WTC11 (cell line): ENCODE results near the gene PITPNM3. TPM values are rescaled to one million over a fixed set of nuclear protein-coding genes. Genes with fewer than 3 reads are reported as not detected.
A peak's percentile ranks its signal among the peaks of the same experiment; 100 is the strongest.

Experiments
- ATAC-seq: fragments of 200-7000 bp; cut with Tn5 transposase; 2 replicates; pipeline ENCODE4 v1.10.0; 2021; ENCODE audit warnings: mild to moderate bottlenecking, moderate library complexity
- CTCF ChIA-PET: fragments of 300-600 bp; sonication (Branson Sonifier 250); formaldehyde crosslinking; loops from one replicate; lab custom pipeline; 2021; ENCODE audit warnings: antibody characterized with exemption; lab: Charles Lee
- POLR2A ChIA-PET: fragments of 350-600 bp; sonication (Branson Sonifier 250); formaldehyde crosslinking; loops from one replicate; lab custom pipeline; 2021; ENCODE audit warnings: antibody characterized with exemption; lab: Charles Lee
- DNase-seq: peaks from one replicate; pipeline ENCODE4 v3.0.0; 2021; ENCODE audit warnings: low spot score
- H3K27ac Mint-ChIP-seq: 2 replicates; pipeline ENCODE4 v1.8.0; 2021; ENCODE audit warnings: mixed read lengths
- H3K27me3 Mint-ChIP-seq: 2 replicates; pipeline ENCODE4 v1.8.0; 2021; ENCODE audit warnings: low read depth, mild to moderate bottlenecking, moderate library complexity, mixed read lengths
- H3K36me3 Mint-ChIP-seq: 2 replicates; pipeline ENCODE4 v1.8.0; 2021; ENCODE audit warnings: mixed read lengths
- H3K4me1 Mint-ChIP-seq: 2 replicates; pipeline ENCODE4 v1.8.0; 2022; ENCODE audit warnings: mixed read lengths
- H3K4me3 Mint-ChIP-seq: 2 replicates; pipeline ENCODE4 v1.8.0; 2021; ENCODE audit warnings: mild to moderate bottlenecking, moderate library complexity, mixed read lengths
- H3K9me3 Mint-ChIP-seq: 2 replicates; pipeline ENCODE4 v1.8.0; 2021; ENCODE audit warnings: mixed read lengths
- CREB1 ChIP-seq: sonication (generic); formaldehyde crosslinking; IDR thresholded peaks from 2 replicates; pipeline ENCODE4 v1.8.0; 2023; ENCODE audit warnings: mild to moderate bottlenecking, missing genetic modification reagents
- JUN ChIP-seq: sonication (generic); formaldehyde crosslinking; IDR thresholded peaks from 2 replicates; pipeline ENCODE4 v1.8.0; 2023; ENCODE audit warnings: mild to moderate bottlenecking, missing genetic modification reagents
- NFATC4 ChIP-seq: fragments of 250-450 bp; sonication (Bioruptor Pico); IDR thresholded peaks from 2 replicates; pipeline ENCODE4 v1.9.0; 2021; ENCODE audit warnings: mild to moderate bottlenecking
- NFYB ChIP-seq: sonication (generic); formaldehyde crosslinking; conservative IDR thresholded peaks from 2 replicates; pipeline ENCODE4 v1.8.0; 2022; ENCODE audit warnings: low read depth, missing genetic modification reagents
- OVOL2 ChIP-seq: fragments of 250-450 bp; sonication (Bioruptor Pico); IDR thresholded peaks from 2 replicates; pipeline ENCODE4 v1.9.0; 2021; ENCODE audit warnings: mild to moderate bottlenecking, borderline replicate concordance
- PRDM15 ChIP-seq: sonication (generic); formaldehyde crosslinking; IDR thresholded peaks from 2 replicates; pipeline ENCODE4 v1.8.0; 2022; ENCODE audit warnings: missing genetic modification reagents
- RORB ChIP-seq: fragments of 250-450 bp; sonication (Bioruptor Pico); IDR thresholded peaks from 2 replicates; pipeline ENCODE4 v1.9.0; 2021; ENCODE audit warnings: mild to moderate bottlenecking
- ZNF219 ChIP-seq: sonication (generic); formaldehyde crosslinking; IDR thresholded peaks from 2 replicates; pipeline ENCODE4 v1.8.0; 2023; ENCODE audit warnings: missing genetic modification reagents, mild to moderate bottlenecking, borderline replicate concordance
- ZNF263 ChIP-seq: sonication (generic); formaldehyde crosslinking; IDR thresholded peaks from 2 replicates; pipeline ENCODE4 v1.8.1; 2022; ENCODE audit warnings: low read depth, mild to moderate bottlenecking, moderate library complexity, missing genetic modification reagents
- ZNF281 ChIP-seq: sonication (generic); formaldehyde crosslinking; IDR thresholded peaks from 2 replicates; pipeline ENCODE4 v1.8.0; 2023; ENCODE audit warnings: mild to moderate bottlenecking, missing genetic modification reagents
- ZNF416 ChIP-seq: fragments of 250-450 bp; sonication (Bioruptor Pico); IDR thresholded peaks from 2 replicates; pipeline ENCODE4 v1.9.0; 2021; ENCODE audit warnings: mild to moderate bottlenecking, inconsistent platforms
- total RNA-seq: library from RNA; stranded (reverse); gene quantifications from 3 replicates; pipeline ENCODE4 v1.2.3, GENCODE V29; 2021
- TF ChIP-seq, protein P1 (sequence below): sonication (generic); formaldehyde crosslinking; IDR thresholded peaks from 2 replicates; pipeline ENCODE4 v1.8.1; 2022; ENCODE audit warnings: low read depth, mild to moderate bottlenecking, moderate library complexity, missing genetic modification reagents, borderline replicate concordance
- TF ChIP-seq, protein P2 (sequence below): sonication (generic); formaldehyde crosslinking; IDR thresholded peaks from 2 replicates; pipeline ENCODE4 v1.8.1; 2023; ENCODE audit warnings: mild to moderate bottlenecking, missing genetic modification reagents, borderline replicate concordance
- TF ChIP-seq, protein P3 (sequence below): sonication (generic); formaldehyde crosslinking; IDR thresholded peaks from 2 replicates; pipeline ENCODE4 v1.8.1; 2023; ENCODE audit warnings: mild to moderate bottlenecking, moderate library complexity, missing genetic modification reagents

PITPNM3 gene
- total RNA-seq, 1 experiment from 2014 or later, result 2.8 TPM

GRCh38 chr17:6422654-6423241, 133.6 kb downstream of the PITPNM3 start (continued):
- no peak for TF ChIP-seq PRDM15 (CRISPR knock-in tag)
- no peak for TF ChIP-seq OVOL2
- no peak for TF ChIP-seq ZNF219 (CRISPR knock-in tag)
- no peak for TF ChIP-seq ZNF281 (CRISPR knock-in tag)
- no peak for TF ChIP-seq NFYB (CRISPR knock-in tag)
- no peak for TF ChIP-seq NFATC4
- TF ChIP-seq, protein P1, sequence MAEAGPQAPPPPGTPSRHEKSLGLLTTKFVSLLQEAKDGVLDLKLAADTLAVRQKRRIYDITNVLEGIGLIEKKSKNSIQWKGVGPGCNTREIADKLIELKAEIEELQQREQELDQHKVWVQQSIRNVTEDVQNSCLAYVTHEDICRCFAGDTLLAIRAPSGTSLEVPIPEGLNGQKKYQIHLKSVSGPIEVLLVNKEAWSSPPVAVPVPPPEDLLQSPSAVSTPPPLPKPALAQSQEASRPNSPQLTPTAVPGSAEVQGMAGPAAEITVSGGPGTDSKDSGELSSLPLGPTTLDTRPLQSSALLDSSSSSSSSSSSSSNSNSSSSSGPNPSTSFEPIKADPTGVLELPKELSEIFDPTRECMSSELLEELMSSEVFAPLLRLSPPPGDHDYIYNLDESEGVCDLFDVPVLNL (CRISPR knock-in tag), result no peak
- TF ChIP-seq ZNF263 (CRISPR knock-in tag), result no peak
- TF ChIP-seq, protein P2, sequence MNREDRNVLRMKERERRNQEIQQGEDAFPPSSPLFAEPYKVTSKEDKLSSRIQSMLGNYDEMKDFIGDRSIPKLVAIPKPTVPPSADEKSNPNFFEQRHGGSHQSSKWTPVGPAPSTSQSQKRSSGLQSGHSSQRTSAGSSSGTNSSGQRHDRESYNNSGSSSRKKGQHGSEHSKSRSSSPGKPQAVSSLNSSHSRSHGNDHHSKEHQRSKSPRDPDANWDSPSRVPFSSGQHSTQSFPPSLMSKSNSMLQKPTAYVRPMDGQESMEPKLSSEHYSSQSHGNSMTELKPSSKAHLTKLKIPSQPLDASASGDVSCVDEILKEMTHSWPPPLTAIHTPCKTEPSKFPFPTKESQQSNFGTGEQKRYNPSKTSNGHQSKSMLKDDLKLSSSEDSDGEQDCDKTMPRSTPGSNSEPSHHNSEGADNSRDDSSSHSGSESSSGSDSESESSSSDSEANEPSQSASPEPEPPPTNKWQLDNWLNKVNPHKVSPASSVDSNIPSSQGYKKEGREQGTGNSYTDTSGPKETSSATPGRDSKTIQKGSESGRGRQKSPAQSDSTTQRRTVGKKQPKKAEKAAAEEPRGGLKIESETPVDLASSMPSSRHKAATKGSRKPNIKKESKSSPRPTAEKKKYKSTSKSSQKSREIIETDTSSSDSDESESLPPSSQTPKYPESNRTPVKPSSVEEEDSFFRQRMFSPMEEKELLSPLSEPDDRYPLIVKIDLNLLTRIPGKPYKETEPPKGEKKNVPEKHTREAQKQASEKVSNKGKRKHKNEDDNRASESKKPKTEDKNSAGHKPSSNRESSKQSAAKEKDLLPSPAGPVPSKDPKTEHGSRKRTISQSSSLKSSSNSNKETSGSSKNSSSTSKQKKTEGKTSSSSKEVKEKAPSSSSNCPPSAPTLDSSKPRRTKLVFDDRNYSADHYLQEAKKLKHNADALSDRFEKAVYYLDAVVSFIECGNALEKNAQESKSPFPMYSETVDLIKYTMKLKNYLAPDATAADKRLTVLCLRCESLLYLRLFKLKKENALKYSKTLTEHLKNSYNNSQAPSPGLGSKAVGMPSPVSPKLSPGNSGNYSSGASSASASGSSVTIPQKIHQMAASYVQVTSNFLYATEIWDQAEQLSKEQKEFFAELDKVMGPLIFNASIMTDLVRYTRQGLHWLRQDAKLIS (CRISPR knock-in tag), result no peak
- TF ChIP-seq RORB (CRISPR knock-in tag), result no peak
- TF ChIP-seq ZNF416 (CRISPR knock-in tag), result no peak

DNA sequence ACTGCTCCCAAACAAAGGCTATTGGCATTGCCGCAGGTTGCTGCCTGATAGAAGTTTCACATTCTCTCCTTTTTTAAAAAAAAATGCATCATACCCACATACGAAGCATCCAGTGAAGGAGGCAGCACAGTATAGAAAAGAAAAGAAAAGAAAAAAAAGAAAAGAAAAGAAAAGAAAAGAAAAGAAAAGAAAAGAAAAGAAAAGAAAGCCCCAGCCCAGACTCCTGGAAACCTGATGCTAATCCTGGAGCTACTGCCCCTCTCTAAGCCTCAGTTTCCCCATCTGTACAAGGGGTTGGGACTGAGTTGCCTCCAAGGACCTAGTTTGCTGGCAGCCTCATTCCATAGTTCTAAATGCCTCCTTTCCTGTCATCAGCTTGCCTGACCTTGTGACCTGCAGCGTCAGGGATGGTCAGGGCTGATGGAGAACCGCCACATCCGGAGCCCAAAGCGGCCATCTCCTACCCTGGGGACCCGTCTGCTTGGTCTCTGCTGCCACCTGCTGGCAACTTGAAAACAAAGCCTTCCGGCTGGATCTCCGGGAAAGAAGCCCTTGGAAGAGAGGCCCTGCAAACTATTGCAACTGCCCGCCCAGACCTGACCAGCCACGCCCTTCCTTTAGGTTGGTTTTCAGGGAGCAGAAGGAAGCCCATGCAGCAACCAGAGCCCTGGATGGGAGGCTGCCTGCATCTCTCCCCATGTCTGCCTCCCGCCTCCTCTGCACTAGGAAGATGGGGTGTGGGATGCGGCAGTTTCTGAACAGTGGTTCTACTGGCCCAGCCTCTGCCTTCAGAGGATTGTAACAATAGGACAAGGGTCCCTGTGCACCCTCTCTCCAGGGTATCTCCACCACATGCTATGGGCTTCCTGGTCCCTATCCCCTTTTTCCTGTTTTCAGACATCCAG, 134.4 kb downstream of the PITPNM3 start:
- ATAC-seq (peak; percentile 76), DNase-seq (peak; percentile 90)
- CTCF ChIA-PET, result interaction anchor here (0.8 to 2.9 kb wide), 15 partner anchors 9 to 828 kb away, joined by 3 to 15 read pairs (median 3); no protein-coding TSS in a partner anchor
- Mint-ChIP-seq H3K4me1 (peaks cover 20% of the 10 kb centered on the region), H3K9me3 (no peaks in the 10 kb centered on the region), H3K36me3 (no peaks in the 10 kb centered on the region), H3K4me3 (no peak overlapping the region), H3K27me3 (no peaks in the 10 kb centered on the region), H3K27ac (no peak overlapping the region)
- POLR2A ChIA-PET, result no interaction called here
- TF ChIP-seq JUN (CRISPR knock-in tag) (no peak), CREB1 (CRISPR knock-in tag) (no peak), PRDM15 (CRISPR knock-in tag) (no peak)
- TF ChIP-seq, protein P3, sequence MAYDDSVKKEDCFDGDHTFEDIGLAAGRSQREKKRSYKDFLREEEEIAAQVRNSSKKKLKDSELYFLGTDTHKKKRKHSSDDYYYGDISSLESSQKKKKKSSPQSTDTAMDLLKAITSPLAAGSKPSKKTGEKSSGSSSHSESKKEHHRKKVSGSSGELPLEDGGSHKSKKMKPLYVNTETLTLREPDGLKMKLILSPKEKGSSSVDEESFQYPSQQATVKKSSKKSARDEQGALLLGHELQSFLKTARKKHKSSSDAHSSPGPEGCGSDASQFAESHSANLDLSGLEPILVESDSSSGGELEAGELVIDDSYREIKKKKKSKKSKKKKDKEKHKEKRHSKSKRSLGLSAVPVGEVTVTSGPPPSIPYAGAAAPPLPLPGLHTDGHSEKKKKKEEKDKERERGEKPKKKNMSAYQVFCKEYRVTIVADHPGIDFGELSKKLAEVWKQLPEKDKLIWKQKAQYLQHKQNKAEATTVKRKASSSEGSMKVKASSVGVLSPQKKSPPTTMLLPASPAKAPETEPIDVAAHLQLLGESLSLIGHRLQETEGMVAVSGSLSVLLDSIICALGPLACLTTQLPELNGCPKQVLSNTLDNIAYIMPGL (CRISPR knock-in tag), result 0 out of 2 replicates have a peak, but pooled peaks have one; percentile 61
